HG02798 (cell line): ENCODE measurements around the gene POLR3K.
"Not testable (repeated sequence)": the region's sequence is repeated elsewhere in the genome, so short reads cannot be mapped to it uniquely, and the experiment has no call there.

Source experiments
- ATAC-seq: cut with Tn5 transposase; IDR thresholded peaks from one replicate; pipeline ENCODE4 v1.9.1; 2021; ENCODE audit warnings: mild to moderate bottlenecking; ENCODE audit not compliant: unreplicated experiment, poor library complexity

Gene POLR3K

GRCh38 chr16:50769-51591 lies 2.4 kb downstream of the POLR3K start:
- ATAC-seq = no peak

GRCh38 chr16:47234-47633 lies 6.2 kb downstream of the POLR3K start:
- no peak for ATAC-seq

- ATAC-seq = not testable (repeated sequence)
These were observed 6.9 kb downstream of the POLR3K start for GRCh38 chr16:46510-46909.

- ATAC-seq = no peak
These were observed 8.0 kb downstream of the POLR3K start for GRCh38 chr16:45454-45853.

GRCh38 chr16:44655-45054 lies 8.8 kb downstream of the POLR3K start:
- ATAC-seq = no peak

GRCh38 chr16:43294-43693 lies 10.1 kb downstream of the POLR3K start:
- ATAC-seq = no peak

- no peak for ATAC-seq
These were observed 10.7 kb downstream of the POLR3K start for GRCh38 chr16:42691-43090.

- ATAC-seq = no peak
These were observed 11.3 kb downstream of the POLR3K start for GRCh38 chr16:42069-42457.

- ATAC-seq = no peak
These were observed 11.9 kb downstream of the POLR3K start for GRCh38 chr16:41439-42068.

- peak; percentile 75 for ATAC-seq
These were observed 14.2 kb downstream of the POLR3K start for GRCh38 chr16:38941-39892.

GRCh38 chr16:38206-38605 lies 15.2 kb downstream of the POLR3K start:
- not testable (repeated sequence) for ATAC-seq

- ATAC-seq = no peak
These were observed 15.9 kb downstream of the POLR3K start for GRCh38 chr16:37511-37910.

GRCh38 chr16:36336-36984 lies 16.9 kb downstream of the POLR3K start:
- ATAC-seq = no peak

GRCh38 chr16:35678-36305 lies 17.6 kb downstream of the POLR3K start:
- no peak for ATAC-seq

GRCh38 chr16:35011-35677 lies 18.3 kb downstream of the POLR3K start:
- ATAC-seq = no peak

- no peak for ATAC-seq
These were observed 18.8 kb downstream of the POLR3K start for GRCh38 chr16:34648-34987.

- no peak for ATAC-seq
These were observed 19.3 kb downstream of the POLR3K start for GRCh38 chr16:33877-34647.

- ATAC-seq = not testable (repeated sequence)
These were observed 20.1 kb downstream of the POLR3K start for GRCh38 chr16:33154-33876.
